Stimulated activated CD8-positive, alpha-beta memory T cell treated with anti-CD3 and anti-CD28 coated beads, Interleukin-4, amount 100 ng/mL, for 24 hours (primary cell): Measurements from ENCODE around the gene LRRC15.

Experiments
- DNase-seq: peaks from one replicate; pipeline ENCODE4 v3.0.0-alpha.2; 2020; ENCODE audit warnings: low read depth

LRRC15 gene

DNA sequence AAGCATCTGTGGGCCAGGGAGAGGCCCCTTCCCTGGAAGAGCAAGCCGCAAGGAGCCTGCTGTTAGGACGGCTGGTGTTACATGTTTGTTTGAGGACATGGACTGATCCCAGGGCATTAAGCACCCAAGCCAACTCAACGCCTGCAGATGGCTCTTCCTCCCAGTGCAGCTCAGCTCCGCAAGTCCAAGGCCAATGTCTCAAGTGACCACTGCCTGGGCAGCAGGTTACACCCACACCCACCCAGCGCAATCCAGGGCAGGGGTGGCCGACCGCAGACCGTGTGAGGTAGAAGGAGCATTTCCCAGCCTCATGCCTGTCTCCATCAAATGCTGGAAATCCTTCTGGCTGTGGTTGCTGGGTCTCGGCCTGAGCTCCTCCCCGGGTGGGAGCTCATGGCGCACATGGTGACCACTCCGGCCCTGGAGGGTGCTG lies 15.0 kb upstream of the LRRC15 start:
- no peak for DNase-seq

DNA sequence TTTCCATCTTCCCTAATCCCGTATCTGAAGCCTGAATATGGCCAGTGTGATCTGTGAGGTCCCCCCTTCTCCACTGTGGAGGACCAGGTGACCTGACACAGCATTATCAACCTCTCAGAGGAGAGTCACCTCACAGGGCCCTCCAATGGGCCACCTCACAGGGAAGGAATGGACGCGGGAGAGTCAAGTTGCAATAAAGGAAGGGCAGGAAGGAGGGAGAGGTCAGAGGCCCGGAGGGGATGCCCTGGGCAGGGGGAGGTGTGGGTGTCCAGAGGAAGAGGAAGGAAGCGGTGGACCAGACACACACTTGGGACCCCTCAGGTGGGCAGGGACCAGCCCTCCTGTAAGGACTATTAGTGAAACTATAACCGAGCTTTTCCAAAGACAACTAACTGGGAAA lies 14.6 kb upstream of the LRRC15 start:
- DNase-seq, result no peak

DNA sequence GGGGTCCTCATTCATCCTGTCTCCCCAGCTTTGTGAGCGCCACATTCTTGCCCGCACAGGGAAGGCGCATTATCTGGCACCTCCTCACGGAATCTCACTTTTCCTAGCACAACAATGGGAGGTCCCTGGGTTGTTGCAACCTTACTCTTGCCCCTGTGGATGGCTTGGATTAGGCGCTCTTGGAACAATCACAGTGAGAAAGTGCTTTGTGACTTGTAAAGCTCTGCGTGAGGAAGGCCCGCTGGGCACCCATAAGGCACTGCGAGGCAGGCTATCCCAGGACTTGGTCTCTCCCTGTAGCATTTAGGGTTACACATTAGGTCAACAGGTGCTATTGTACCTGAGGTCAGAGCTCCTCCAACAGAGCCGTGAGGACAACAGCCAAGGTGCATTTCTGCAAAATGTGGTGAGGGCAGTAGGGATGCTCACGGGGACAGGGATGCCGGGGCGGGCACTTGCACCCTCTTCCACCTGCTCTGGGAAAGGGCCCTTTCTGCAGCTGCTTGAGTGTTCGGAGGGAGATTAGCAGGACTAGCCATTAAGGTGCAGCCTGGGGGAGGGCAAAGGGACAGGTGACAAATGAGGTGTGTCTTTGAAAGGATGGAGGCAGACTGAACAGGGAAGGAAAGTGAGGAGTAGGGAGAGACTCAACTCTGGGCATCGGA lies 13.9 kb upstream of the LRRC15 start:
- DNase-seq, result no peak

DNA sequence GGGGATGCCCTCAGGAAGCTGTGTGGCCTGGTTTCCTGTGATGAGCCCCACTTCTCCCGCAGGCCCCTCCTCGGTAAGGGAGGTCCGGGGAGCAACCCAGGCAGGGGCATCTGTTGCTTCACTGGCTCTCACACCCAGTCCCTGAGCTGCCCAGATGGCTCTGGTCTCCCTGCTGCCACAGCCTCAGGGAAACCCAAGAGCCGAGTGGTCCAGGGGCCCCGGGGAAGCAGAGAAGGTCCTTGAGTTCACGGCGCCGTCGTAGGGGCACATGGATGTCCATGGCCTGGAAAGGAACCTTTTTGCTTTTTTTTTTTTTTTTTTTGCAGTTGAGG lies 13.3 kb upstream of the LRRC15 start:
- DNase-seq, result no peak

DNA sequence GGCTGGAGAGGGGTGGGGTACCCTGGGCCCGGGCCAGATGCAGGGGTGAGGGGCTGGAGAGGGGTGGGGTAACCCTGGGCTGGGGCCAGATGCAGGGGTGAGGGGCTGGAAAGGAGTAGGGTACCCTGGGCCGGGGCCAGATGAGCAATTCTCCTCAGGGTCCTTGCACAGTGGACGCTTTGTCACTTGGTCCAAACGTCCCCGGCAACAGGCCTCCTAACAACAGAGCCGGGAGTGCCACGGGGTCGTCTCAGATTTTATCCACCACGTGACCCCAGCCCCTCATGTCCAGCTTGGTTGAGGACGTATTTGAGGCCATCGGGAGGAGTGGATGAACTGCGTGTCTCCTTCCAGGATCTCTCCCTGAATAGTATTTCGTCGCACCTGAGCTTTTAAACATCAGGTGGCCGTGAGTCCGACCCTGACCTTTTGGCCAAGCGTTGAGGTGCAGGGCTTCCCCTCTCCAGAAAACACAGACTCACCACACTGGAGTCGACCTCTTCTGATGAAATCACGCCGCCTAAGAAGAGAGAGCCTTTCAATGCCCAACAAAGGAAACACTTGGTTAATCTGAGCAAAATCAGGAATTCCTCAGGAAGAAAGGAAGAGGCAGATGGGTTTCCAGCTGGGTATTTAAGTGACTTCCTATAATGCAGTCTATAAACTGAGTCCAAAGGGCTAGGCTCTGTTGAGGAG lies 12.8 kb upstream of the LRRC15 start:
- no peak for DNase-seq

DNA sequence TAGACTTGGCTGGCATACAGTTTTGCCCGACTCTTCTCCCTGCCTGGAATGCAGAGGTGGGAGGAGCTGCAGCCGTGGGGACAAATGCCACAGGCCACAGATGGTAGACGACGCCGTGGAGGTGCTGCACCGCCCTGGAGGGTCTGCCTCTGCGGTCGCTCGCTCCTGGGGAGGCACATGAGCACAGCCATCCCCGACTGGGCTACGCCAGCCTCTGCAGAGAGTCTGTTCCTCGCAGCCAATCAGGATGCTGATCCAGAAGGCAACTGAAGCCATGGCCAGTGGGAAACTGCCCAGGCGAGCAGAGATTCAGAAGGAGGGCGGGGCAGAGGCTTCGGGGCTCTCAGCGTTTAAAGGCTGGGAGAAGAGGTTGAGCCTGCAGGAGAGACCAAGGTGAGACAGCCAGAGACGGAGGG lies 11.9 kb upstream of the LRRC15 start:
- DNase-seq, result no peak

DNA sequence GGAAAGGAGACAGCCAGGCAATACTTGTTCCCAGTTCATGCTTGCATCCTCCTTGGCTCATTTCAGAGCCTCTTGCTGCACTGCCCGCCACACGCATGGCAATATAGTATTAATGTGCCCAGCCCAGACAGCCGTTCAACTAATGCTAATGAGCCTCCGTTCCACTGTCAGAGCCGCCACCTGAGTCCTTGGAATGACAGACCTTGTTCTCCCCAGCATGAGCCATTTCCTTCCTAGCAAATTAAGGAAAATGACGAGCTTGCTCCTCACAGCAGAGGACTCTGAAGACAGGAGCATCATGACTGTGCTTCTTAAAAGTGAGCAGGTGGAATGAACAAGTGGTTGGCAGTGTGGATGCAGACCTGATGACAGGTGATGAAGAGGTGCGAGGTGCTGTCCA lies 10.8 kb upstream of the LRRC15 start:
- DNase-seq, result no peak

DNA sequence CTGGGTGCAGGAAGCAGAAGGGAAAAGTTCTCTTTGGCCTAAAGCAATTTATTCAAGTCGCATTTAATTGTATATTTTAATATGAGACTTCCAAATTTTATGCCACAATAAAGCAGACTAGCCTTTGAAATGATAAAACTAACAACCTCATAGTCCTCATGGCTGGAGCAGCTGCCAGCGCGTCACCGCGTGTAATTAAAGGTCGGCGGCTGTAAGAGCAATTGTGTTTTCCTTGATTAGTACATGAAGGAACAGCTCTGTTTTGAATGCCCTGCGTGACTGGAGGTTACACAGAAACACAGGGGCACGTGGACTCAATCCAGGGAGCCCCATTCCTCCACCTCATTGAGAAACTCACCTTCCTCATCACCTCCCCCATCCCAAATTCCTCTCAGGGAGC lies 10.1 kb upstream of the LRRC15 start:
- DNase-seq, result no peak

DNA sequence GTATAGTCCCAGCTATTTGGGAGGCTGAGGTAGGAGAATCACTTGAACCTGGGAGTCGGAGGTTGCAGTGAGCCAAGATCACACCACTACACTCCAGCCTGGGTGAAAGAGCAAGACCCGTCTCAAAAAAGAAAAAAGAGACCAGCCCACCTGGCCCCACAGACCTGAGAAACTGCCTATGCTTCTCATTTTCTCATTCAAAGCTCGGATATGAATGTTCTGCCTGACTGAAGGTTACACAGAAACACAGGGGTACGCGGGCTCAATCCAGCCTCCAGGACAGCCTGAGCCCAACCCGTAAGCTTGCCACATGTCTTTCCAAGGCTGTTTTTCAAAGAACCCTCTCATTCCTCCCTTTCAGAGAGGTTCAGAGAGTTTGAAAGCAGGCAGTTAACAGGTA lies 9.7 kb upstream of the LRRC15 start:
- DNase-seq, result no peak

DNA sequence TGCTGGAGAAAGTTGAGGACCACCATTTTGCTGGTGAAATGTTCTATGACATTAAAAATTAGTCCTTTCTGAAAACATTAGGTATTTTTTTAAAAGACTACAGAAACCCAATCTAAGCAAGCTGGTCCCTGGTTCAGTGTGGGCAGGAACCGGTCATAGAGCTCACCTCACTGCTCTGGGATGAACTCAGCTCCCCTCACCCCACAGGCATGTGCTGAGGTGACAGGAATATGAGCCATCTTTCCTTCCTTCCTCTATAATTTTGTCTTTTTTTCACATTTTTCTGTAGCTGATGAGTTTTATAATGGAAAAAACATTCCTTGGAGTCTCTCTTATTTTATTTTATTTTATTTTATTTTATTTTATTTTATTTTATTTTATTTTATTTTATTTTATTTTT lies 8.2 kb upstream of the LRRC15 start:
- DNase-seq, result no peak

DNA sequence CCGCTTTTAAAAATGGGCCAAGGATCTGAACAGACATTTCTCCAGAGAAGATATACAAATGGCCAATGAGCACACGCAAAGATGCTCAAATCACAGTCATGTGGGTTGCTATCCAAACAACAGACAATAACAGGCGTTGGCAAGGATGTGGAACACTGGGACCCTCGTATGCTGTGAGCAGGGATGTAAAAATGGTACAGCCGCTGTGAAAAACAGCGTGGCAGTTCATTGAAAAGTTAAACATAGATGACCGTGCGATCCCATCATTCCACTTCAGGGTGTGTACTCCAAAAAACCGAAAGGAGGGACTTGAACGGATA lies 6.7 kb upstream of the LRRC15 start:
- DNase-seq, result no peak

DNA sequence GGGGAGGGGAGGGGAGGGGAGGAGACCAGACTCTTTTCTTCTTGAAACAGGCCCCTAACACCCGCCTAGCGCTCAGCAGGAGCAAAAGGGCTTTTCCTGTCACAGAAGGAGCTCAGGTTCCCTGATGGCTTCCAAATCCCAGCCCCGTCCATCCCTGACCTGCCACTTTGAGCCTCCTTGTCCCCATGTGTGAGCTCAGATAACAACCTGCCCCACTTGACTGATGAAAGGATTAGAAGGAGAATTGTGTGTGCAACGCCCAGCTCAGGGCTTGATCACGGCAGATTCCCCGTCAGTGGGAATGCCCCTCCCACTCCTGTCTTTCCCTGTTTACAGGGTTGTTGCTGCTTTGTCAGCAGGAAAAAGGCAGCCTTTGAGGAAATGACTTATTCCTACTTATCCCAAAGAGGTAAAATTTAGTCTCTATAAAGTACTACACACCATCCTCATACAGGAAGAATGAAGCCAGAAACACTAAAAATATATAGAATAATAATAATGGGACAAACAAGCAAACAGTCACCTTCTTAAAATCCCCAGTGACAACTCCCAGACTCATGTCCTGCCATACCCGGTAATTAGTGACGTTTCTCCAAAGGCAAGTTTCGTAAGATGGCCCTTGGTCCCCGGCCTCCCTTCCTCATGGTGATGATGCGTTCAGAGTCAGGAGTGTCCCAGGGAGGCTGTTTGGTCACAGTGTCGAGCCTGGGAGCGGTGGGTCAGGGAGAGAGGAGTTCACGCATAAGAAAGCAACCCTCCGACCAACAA lies 6.1 kb upstream of the LRRC15 start:
- DNase-seq, result no peak

DNA sequence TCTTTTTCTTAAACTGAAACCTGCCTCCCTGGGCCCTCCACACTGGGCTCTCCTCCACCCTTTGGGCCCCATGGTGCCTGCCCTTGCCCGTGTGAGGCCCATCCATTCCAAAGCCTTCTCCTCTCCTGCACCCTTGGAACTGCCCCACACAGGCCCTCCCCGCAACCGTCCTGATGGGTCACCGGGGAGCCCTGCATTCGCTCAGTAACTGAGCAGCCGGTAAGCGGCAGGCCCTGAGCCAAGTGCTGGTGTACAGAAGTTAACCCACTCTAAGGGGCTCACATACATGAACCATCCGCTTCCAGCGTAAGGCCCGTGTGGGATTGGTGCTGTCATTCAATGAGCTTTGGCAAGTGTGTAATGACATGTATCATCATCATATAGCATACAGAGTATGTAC lies 5.4 kb upstream of the LRRC15 start:
- DNase-seq, result no peak

DNA sequence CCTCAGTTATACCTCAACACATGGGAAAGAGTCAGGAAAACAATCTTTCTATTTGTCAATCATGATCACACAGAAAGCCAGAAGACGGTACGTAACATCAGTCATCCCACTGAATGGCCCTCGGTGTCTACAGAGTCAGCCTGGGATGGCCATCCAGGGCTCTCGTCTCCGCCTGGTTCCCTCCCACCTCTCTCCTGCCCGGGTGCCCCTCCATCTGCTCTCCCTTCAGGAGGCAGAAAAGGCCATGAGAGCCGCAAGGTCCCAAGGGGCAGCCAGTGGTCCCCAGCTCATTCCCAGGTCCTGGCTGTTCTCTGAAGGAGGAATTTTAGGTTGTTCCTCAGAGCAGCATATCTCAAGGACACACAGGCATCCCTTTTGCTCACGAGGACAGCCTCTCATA lies 4.4 kb upstream of the LRRC15 start:
- no peak for DNase-seq

DNA sequence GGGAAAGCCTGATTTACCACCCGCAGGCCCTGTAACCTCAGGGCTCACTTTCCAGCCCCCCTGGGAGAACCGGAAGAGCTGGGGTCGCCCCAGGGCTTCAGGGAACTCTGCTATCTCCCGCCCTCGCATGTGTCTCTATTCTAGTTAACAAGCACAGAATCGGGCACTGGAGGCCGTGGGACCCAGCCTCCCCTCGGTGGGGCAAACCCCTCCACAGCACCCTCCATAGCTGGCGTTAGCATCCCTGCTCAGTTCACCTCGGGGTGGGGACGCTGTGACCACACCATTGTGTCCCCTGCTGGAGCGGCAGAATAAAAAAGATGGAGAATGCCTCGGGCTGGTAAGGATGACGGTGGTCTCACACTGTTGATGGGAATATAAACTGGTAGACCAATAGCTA lies 3.5 kb upstream of the LRRC15 start:
- DNase-seq, result no peak

DNA sequence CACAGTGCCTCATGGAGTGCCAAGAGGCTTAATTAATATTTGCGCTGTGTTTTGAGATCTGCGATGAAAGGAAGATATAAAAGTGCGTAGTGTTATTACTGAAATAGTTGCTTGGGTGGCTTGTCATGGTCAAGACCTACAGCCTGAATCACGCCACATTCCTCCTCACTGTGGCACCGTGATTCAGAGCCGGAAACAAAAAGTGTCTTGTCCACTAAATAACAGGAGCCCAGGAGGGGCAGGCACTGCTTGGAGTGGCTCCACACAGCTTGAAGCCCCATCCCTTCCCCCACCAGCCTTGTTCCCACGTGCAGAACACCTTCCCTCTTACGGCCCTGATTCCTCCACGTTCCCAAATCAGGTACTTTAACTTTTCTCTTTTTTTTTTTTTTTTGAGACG lies 1.2 kb upstream of the LRRC15 start:
- DNase-seq, result no peak

DNA sequence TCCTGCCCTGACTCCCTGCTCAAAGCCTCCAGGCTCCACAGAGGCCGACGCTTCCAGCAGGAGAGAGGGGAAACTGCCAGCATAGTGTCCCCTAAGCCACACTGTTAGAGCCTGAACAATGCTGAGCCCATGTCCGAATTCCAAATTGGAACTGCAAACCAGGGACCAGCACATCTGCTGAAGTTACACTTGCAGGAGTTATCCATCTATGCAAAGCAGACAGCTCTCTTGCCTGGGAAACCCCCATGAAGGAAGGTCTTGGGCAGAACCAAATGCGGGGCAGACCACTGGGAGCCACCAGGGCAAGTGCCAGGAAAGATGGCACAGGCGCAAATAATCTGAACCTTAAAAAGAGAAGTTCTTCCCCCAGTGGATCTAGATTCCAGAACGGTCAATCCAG lies 625 bp downstream of the LRRC15 start:
- no peak for DNase-seq

DNA sequence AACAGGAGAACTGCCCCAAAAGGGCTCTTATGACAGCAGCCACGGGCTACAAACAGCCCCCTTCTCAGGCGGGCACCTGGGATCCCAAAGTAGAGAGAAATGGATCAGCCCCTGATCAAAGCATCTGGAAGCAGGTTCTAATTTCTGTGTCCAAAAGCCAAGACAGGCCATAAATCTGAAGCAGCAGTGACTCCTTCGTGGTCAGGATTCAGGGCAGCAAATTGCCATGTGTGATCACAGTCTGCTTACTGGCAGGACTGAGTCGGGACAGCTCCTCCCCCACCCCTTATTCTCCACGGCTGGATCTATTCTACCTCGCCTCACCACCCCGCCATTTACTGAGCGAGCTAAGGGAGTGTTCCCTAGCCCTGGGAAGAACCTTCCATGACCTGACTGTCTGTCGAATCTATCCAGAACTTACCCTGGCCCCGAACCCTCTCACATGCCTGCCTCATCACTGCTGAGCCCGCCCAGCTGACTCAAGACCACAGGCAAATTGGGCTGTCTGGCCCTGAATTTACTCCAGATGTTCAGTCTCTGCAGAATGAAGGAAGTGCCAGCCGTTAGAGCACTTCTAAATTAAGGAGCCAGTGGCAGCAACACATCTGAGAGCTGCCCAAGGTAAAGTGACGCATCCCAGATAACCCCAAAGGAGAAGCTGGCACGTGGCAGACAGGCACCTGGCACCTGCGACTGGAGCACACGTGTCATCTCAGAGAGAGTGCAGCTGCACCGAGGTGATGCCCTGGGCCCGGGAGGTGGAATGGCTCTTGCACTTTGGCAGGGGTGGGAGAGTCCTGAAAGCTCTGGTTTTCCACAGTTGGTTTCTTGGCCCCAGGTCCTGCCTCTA lies 1.3 kb downstream of the LRRC15 start:
- no peak for DNase-seq

DNA sequence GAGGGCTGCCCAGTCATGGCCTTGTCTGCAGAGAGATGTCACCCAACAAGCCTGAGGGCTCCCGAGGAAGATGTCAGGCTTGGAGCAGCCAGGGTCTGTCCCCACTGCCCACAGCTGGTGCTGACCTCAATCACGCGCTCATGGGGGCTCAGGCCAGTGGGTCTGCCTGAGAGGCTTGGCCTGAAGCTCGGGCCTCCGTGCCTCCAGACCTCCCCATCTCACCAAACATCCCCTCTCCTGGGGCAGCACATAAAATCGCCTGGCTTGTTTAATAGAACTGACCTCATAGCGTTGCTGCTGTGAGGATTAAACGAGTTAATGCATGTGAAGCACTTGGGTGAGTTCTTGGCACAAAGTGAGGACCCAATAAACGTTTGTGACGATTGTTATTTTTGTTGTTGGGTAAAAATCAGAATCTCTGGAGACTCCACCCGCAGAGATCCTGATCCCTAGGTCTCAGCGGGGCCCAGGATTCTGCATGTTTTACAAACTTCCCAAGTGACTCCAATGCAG lies 3.5 kb downstream of the LRRC15 start:
- no peak for DNase-seq

DNA sequence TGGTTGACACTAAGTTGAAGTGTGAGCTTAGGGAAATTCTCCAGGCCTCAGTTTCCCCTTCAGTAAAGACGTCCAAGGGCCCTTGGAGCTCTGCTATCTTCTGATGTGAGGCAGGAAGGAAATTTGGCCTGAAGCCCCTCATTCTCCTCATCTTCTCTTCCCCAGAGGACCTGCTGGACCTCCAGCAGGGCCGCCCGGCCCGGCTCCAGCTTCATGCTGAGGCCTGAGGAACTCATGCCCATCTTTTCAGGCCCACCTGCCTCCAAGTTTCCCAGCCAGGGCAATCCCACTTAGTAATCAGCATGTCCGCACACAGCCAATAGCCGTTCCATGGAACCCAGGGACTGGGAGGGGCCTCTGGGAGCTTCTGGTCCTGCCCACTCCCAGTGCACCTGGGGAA lies 4.0 kb downstream of the LRRC15 start:
- no peak for DNase-seq

DNA sequence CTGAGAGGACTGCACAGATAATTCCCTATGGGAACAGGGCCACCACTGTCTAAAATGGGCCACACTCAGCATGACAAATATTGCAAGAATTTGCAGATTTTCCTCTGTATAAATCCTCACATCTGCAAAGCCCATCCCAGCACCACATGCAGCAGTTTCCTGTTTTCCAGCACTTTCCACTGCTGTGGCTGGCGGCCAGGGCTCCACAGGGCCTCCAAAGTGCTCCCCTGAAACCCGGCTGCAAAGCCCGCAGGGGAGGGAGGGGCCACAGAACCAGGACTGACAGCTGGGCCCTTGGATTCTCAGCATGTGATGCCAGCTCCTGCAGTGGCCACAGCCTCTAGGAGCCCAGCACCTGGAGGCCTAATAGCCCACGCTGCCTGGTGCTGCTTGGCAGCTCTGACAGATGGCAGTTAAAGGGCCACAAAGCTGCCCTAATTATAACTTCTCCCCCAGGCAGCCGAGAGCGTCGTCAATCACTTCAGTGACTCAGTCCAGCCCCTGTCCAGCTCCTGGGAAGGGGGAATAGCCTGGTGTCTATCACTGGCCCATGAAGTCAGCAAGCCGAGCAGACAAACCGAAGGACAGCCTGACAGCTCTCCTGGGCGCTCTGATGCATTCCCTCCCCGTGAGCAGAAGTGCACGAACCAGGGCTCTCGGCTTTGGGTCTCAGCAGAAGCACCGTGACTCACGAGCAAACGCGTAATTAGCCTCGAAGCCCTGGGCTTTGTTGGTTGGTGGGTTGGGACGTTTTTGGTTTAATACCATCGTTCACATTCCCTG lies 4.7 kb downstream of the LRRC15 start:
- no peak for DNase-seq

DNA sequence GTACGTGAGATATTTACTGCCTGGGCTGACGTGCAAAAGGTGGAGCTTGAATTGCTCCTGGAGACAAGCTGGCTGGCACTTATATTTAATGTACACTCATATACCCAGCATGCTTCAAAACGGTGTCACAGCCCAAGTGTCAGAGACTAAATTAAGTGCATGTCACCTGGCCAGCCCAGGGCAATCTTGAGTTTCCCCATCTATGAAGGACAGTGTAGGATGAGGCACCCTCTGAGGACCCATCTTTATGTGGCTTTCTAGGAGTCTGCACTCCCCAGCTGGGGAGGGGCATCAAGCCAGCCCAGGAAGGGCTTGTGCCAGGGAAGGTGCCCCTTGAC lies 5.3 kb downstream of the LRRC15 start:
- DNase-seq, result no peak
